ENCODE measurements around the gene SCIN.

DNA sequence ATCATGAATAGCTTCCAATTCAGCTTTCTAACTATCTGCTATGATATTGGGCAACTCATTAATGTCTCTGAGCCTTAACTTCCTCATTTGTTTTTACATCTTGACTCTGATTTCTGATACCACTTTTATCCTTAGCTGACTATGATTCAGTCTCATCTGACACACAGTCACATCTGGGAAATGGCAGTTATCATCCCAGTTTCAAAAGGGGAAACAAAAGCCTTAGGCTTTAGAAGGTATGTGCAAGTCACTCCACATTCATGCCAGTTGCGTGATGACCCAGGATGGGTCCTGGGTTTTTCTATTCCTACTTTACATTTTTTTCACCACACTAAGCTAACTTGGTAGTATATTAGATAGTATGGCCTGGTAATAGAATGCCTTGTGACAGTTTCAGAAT, 12.7 kb downstream of the SCIN start:
- TF ChIP-seq, protein P1, sequence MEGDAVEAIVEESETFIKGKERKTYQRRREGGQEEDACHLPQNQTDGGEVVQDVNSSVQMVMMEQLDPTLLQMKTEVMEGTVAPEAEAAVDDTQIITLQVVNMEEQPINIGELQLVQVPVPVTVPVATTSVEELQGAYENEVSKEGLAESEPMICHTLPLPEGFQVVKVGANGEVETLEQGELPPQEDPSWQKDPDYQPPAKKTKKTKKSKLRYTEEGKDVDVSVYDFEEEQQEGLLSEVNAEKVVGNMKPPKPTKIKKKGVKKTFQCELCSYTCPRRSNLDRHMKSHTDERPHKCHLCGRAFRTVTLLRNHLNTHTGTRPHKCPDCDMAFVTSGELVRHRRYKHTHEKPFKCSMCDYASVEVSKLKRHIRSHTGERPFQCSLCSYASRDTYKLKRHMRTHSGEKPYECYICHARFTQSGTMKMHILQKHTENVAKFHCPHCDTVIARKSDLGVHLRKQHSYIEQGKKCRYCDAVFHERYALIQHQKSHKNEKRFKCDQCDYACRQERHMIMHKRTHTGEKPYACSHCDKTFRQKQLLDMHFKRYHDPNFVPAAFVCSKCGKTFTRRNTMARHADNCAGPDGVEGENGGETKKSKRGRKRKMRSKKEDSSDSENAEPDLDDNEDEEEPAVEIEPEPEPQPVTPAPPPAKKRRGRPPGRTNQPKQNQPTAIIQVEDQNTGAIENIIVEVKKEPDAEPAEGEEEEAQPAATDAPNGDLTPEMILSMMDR (conservative IDR thresholded peaks at IDR 0.05; ENCODE audit: low read depth, low read length) = no peak
- no peak for TF ChIP-seq EZH2 (IDR thresholded peaks at IDR 0.05; ENCODE audit: borderline replicate concordance, low read depth, low read length, poor library complexity, severe bottlenecking)

All from A673 (cell line).